NCI-H524 (cell line): Measurements from ENCODE around the gene NFIC.
"Not testable (repeated sequence)": the region's sequence is repeated elsewhere in the genome, so short reads cannot be mapped to it uniquely, and the experiment has no call there.

Experiments used
- DNase-seq, 2 experiments: peaks; one replicate each; lab custom pipeline; 2025; lab: John Stamatoyannopoulos, UW

NFIC gene

DNA sequence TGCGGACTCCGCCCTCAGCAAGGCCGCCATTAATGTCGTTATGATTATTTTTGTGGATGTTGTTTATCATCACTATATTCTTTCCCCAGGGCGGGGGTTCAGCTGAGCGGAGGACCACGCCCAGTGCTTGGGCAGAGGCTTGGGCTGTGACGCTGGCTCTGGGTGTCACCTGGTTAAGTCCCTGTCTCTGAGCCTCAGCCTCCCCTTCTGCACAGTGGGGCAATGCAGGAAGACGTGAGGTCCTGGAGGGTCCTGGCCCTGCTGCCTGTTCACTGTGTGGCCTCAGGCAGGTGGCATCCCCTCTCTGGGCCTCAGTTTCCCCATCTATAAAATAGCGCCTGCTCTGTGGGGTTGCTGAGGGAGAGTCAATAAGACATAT is 32.5 kb downstream of the NFIC start:
- no peak for DNase-seq

DNA sequence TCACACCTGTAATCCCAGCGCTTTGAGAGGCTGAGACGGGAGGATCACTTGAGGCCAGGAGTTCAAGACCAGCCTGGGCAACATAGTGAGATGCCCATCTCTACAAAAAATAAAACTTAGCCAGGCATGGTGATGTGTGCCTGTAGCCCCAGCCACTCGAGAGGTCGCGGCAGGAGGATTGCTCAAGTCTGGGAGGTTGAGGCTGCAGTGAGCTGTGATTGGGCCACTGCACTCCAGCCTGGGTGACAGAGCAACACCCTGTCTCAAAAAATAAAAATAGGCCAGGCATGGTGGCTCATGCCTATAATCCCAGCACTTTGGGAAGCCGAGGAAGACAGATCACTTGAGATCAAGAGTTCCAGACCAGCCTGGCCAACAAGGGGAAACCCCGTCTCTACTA is 32.9 kb downstream of the NFIC start:
- not testable (repeated sequence) for DNase-seq

DNA sequence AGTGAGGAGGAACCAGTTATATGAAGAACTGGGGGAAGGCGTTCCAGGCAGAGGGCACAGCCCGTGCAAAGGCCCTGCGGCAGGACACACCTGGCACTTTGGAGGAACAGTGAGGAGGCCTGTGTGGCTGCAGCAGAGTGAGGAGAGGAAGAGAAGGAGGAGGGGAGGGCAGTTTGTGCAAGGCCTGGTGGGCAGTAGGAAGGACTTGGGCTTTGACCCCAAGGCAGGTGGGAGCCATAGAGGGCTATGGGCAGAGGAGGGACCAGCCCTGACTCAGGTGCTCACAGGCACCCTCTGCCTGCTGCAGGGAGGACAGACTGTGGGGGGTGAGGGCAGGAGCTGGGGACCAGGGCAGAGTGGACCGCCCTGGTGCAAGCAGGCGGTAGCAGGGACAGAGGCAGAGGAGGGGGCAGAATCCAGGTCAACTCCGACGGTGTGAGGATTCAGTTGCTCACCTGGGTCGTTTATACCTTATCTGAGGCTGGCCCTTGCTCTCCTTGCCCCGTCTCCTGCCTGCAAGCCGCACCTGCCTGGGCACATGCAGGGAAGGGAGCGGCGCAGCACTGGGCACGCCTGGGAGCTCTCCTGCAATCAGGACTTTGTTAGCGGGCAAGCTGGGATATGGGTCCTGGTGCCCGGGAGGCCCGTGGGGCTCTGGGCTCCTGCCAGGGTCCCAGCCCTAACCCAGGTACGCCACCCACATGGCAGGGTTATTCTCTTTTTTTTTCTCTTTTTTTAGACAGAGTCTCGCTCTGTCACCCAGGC is 34.8 kb downstream of the NFIC start:
- no peak for DNase-seq

DNA sequence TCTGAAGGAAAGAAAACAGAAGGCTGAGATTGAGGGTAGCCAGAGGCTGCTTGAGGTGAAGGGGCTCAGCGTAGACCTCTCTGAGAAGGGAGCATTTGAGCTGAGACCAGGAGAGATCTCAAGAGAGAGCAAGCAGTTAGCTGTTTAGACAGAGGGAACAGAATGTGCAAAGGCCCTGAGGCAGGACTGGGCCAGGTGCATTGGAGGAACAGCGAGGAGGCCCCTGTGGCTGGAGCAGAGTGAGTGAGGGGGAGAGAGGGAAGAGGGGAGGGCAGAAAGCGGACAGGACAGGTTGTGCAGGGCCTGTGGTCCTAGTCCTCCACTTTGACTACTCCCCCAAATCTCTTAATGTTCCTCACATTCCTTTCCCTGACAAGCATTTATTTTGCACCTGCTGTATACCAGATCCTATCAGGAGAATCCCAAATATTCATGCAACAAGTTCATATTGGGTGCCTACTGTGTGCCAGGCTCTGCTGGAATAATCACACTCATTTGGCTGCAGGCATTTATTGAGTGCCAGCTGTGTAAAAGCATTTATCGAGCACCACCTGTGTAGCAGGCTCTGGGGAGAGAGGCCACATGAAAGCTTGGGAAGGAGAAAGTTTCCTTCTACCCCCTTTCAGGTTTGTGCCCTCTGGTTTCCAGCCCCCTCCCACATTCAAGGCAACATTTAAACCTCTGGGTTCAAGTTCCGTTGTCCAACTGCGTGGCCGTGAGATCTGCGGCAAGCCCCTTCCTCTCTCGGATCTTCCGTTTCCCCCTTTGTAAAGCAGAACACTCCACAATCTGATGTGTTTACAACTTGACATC is 36.5 kb downstream of the NFIC start:
- no peak for DNase-seq

DNA sequence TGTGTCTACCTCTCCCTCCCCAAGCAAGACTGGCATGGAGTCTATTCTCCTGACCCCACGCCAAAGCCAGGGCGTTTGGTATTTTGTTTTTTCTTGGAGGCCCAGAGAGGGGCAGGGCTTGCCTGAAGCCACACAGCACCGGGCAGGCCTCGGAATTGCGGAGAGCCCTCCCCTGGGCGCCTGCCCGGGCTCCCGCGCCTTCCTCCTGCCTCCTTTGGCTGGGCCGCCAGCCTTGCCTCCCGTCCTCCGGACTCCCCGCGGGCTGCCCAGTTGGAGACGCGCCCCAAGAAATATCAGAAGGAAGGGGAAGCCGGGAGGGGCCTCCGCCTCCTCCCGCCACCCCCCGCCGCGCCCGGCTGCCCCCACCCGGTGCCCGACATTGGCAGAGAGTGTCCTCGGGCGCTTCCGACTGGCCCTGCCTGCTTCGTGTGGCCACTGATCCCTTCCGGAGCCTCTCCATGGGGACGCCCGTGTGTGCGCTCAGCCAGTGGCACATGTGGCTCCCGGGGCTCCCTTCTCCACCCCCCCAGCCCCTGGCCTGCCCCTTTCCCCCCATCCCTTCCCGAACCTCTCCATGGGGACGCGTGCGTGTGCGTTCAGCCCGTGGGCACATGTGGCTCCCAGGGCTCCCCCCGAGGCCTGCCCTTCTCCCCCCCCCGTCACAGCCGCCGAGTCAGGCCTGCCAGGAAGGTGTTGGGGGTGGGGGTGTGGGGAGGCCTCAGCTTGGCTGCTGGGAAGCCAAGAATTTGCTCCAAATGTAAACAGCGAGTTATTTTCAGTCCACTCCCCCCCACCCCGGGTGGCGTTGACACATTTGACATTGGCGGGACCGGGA is 37.3 kb downstream of the NFIC start:
- DNase-seq = no peak

DNA sequence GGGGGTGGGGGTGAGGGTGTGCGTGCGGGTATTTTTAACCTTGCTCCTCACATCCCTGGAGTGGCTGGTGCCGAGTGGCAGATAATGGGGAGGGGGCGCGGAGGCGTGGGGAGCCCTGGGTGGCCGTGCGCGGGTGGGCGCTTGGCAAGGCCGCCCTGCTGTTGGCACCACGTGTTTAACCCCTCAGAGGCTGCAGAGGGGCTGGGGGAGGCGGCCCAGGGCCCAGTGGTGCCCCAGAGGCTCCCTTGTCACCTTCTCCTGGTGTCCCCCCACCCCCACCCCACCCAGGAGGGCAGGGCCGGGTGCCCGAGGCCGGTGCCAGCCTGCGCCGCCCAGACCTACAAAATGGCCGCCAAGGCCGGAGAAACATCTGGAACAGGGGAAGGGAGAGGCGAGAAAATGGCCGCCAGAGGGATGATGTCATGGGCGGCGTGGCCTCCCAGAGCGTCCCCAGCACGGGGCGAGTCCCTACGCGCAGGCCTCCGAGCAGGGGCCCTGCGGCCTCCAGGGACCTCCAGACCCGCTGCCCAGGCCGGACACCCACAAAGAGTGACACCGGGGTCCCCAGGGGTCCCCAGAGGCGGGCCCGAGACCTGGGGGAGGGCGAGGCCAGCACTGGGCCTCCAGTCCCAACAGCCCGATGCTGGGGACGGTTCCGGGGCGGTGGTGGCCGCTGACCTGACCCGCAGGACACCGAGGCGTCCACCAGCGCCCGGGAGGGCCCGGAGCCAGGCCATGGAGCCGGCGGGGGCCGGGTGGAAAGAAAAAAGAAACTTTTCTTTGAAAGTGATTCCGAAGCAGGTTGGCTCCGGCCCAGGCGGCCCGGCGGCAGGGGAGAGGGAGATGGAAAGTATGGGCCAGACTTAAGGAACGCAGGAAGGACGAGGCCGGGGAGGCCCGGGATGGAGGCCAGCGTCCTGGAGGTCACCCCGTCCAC is 38.2 kb downstream of the NFIC start:
- no peak for DNase-seq

DNA sequence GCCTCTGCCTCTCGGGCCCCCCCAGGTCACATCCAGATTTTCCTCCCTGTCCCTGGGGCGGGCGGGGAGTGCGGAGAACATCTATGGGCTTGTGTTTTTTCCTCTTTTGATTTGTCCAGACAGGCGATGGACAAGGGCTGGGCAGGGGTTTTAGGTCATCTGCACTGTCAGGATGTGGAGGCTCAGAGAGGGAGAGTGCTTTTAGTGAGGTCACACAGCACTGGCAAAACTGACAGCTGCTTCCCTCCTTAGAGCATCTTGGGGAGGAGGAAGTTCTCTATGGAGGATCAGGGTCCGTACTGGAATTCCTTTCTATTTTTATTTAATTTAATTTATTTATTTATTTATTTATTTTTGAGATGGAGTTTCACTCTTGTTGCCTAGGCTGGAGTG is 38.9 kb downstream of the NFIC start:
- DNase-seq = no peak

DNA sequence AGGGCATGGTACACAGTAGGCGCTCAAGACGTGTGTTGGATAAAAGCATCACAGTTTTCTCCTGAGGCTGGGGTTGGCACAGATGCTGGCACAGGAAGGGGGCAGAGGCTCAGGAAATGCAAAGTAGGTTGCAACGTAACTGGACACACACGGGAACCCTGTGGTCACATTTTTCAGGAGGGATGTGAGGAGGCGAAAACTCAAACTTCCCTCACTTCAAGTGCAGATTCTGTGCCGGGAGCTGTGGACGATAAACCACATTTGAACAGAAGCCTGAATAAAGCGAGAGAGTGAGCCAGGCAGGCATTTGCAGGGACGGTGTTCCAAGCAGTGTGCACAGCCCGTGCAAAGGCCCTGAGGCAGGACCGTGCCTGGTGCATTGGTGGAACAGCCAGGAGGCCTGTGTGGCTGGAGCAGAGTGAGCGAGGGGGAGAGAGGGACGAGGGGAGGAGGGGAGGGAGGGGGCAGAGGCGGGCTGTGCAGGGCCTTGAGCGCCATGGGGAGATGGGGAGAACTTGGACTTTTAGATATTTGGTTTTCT is 40.3 kb downstream of the NFIC start:
- no peak for DNase-seq

DNA sequence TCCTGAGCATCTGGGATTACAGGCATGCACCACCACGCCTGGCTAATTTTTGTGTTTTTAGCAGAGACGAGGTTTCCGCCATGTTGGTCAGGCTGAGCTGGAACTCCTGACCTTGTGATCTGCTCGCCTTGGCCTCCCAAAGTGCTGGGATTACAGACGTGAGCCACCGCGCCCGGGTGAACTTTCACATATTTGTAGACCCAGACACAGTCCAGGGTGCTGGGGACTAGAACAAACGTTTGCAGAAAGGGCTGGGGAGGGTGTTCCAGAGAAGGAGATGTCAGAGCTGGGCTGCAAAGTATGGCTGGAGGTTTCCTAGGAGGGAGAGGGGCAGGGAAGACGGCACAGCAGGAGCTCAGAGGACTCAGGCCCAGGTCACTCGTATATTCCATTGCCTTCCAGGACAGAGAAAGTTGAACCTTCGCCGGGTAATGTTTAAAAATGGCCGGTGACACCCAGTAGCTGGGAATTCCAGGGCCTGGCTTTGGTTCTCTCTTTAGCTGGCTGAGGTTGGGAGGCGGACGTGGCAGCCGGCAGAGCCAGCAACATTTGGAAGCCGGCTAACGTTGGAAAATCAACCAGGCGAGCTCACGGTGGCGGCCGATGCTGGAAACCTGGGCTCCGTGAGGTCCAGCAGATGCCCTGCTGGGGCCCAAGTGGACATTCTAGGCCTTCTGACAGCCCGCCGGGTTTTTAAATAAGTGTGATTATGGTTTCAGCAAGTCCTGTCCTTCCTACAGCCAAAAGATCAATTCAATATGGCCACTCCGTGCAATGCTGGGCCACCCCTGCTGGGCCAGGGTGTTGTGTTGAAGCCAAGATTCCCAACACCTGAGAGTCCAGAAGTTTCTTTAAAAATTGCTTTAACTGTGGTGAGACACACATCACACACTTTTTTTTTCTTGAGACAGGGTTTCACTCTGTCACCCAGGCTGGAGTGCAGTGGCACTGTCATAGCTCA is 41.5 kb downstream of the NFIC start:
- DNase-seq = no peak

DNA sequence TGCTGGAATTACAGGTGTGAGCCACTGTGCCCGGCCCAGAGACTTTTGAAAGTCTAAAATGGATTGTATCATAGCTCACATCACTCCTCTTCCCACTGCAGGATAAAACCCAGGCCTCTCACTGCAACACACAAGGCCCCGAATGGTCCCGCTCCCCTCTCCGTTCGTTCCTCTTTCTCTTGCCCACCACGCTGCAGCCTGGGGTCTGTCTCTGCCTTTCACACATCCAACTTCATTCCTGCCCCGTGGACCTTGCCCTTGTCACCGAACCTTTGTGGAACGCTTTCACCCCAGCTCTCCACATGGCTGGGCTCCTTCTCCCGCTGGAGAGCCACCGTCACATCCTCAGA is 42.6 kb downstream of the NFIC start:
- DNase-seq = no peak

DNA sequence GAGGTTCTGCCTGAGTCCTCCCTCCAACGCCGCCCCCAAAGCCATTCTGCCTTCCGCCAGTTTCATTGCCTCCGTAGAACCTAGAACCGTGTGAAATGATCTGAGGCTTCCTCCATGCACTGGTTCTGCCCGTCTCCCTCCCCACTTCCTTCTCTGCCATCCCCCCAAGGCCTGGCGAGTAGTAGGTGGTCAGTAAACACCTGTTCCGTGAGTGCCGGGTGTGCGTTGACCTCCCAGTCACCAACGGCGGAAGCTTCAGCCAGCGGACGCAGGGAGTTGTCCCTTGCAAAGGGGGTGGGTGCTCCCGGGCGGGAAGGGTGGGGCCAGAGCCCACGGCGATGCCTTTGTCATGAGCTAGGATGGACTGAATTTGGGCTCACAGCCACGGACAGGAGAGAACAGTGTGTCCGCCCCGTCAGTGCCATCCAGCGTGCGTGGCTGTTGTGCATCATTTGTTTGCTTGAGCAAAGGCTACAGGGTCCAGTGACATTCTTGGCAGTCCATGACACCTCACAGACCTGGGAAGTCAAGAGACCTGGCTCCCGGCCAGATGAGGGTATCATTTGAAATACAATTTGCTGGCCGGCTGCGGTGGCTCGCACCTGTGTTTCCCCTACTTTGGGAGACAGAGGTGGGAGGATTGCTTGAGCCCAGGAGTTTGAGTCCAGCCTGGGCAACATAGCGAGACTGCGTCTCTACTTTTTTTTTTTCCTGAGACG is 43.1 kb downstream of the NFIC start:
- no peak for DNase-seq

DNA sequence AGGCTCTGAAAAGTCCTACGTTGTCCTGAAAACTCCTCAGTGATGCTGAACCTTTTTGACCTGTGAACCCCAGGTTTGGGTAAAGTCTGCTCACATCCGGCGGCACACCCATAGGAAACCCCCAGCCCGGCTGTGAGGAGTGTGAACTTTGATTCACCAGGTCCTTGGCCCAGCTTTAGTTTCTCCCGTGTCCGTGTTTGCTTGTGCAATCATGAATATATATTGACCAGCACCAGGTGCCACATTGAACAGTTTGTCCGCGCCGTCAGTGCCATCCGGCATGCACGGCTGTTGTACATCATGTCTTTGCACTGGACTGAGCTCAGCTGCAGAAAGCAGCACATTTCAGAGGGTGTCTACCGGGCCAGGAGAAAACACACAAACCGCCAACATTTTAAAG is 45.3 kb downstream of the NFIC start:
- no peak for DNase-seq

DNA sequence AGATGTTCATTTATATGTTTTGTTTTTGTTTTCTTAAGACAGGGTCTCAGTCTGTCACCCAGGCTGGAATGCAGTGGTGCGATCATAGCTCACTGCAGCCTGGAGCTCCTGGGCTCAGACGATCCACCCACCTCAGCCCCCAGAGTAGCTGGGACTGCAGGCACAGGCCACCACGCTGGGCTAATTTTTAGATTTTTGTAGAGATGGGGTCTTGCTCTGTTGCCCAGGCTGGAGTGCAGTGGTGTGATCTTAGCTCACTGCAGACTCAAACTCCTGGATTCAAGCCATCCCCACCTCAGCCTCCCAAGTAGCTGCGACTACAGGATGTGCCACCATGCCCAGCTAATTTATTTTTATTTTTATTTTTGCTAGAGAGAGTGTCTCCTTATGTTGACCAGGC is 45.7 kb downstream of the NFIC start:
- no peak for DNase-seq

DNA sequence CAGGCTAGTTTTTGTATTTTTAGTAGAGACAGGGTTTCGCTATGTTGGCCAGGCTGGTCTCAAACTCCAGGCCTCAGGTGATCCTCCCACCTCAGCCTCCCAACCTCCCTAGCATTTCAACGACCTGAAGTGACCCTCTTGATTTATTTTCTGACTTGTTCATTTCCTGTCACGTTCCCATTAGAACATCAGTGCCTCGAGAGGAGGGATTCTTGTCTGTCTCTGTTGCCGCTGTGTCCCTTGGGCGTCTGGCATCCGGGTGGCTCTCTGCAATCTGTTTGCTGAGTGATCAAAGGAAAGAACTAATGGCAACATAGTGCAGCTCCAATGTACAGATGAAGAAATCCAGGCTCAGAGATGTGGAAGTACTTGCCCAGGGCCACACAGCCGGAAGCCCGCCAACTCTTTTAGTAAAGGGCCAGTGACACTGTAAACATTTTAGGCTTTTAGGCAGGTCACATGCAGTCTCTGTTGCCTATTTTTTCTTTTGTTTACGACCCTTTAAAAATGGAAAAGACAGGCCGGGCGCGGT is 47.5 kb downstream of the NFIC start:
- DNase-seq = no peak

DNA sequence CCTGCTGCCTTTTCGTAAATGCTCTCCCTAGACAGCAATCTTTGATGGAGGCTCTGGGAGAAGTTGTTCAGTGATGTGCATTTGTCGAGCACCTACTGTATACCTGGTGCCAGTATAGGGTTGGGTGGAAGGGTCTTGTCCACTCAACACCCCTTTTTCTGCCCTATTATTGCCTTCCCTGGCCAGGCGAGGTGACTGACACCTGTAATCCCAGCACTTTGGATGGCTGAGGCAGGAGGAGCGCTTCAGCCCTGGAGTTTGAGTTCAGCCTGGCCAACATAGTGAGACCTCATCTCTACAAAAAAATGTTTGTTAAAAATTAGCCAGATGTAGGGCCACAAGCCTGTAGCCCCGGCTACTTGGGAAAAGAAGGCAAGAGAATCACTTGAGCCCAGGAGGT is 49.3 kb downstream of the NFIC start:
- no peak for DNase-seq

DNA sequence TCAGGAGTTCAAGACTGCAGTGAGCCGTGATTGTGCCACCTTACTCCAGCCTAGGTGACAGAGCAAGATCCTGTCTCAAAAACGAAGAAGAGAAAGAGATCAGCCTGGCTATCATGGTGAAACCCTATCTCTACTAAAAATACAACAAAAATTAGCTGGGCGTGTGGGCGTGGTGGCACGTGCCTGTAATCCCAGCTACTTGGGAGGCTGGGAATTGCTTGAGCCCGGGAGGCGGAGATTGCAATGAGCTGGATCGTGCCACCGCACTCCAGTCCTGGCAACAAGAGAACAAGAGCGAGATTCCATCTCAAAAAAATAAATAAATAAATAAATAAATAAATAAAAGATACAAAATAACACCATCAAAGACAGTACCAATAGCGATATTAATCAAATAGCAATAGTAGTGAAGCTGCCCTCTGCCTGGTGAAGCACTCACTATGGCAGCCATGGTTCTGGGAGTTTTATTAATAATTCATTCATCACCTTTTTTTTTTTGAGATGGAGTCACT is 53.9 kb downstream of the NFIC start:
- DNase-seq = no peak

DNA sequence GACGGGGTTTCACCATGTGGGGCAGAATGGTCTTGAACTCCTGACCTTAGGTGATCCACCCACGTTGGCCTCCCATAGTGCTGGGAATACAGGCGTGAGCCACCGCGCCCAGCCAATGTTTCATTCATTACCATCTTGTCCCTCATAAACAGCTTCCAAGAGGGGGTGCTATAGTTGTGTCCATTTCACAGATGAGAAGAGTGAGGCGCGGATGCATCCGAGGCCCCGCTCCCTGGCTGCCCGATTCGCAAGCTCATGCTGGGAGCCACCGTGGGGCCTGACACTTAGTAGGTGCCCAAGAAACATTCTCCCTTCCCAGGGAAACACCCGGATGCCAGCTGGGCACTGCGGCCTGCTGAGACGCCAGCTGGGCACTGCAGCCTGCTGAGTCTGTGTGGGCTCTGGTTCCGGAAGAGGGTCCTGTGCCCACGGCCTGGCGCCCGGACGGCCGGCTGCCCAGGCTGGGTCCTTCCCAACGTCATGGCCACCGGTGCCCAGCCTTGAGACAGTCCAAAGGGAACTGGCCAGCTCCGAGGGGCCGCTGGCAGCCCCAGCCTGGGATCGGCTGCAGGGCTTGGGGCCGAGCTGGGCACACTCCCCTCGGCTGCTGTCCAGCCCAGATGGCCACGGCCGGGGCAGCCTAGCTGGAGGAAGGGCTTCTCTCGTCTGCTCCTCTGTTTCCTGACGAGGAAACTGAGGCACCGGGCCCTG is 54.7 kb downstream of the NFIC start:
- DNase-seq = no peak

DNA sequence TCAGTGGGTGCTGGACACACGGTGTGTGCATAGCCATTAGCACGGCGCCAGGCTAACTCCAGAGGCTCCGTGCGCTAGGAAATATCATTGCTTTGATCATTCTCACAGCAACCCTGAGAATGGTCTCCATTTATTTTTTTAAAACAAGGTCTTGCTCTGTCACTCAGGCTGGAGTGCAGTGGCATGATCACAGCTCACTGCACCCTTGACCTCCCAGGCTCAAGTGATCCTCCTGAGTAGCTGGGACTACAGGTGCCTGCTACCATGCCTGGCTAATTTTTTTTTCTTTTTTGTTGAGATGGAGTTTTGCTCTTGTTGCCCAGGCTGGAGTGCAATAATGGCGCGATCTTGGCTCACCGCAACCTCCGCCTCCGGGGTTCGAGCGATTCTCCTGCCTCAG is 55.3 kb downstream of the NFIC start:
- not testable (repeated sequence) for DNase-seq
